CD4-positive, alpha-beta T cell (primary cell): ENCODE results near the gene PLEKHG2. TPM values are rescaled to one million over a fixed set of nuclear protein-coding genes. Genes with fewer than 3 reads are reported as not detected.

Source experiments
- ATAC-seq: fragments of 200-7000 bp; cut with Tn5 transposase; one replicate; pipeline ENCODE4 v1.10.0; 2022; ENCODE audit warnings: mild to moderate bottlenecking; ENCODE audit not compliant: poor library complexity
- CTCF ChIA-PET: fragments of 350-600 bp; sonication (Branson Sonifier 250); formaldehyde crosslinking; loops from one replicate; lab custom pipeline; 2021; ENCODE audit warnings: antibody characterized with exemption, inconsistent platforms; lab: Charles Lee
- POLR2A ChIA-PET: fragments of 350-600 bp; sonication (Branson Sonifier 250); formaldehyde crosslinking; loops from one replicate; lab custom pipeline; 2021; ENCODE audit warnings: antibody characterized with exemption, inconsistent platforms; lab: Charles Lee
- DNase-seq, 14 experiments: peaks; one replicate each; pipeline ENCODE4 v3.0.0-alpha.2; 2013 to 2020; ENCODE audit warnings: mixed read lengths in 2 of 14
- H3K27ac ChIP-seq, 2 donors: one replicate each; pipeline versions ENCODE4 v1.5.1 to v1.7.0; 2013; ENCODE audit warnings: low read length in 2 of 2, low read depth in 1 of 2, mild to moderate bottlenecking in 1 of 2
- H3K27me3 ChIP-seq, 2 experiments: 1 replicate in 1 of 2; 2 replicates in 1 of 2; pipeline versions ENCODE4 v1.6.1 to v1.7.0; 2013; ENCODE audit warnings: low read length in 2 of 2, control low read depth in 1 of 2, mild to moderate bottlenecking in 1 of 2, moderate library complexity in 1 of 2; ENCODE audit not compliant: insufficient read depth in 2 of 2, control insufficient read depth in 1 of 2
- H3K36me3 ChIP-seq: one replicate; pipeline ENCODE4 v1.6.1; 2013; ENCODE audit warnings: low read length, control low read depth; ENCODE audit not compliant: insufficient read depth
- H3K4me1 ChIP-seq: one replicate; pipeline ENCODE4 v1.6.1; 2013; ENCODE audit warnings: low read length, control low read depth; ENCODE audit not compliant: insufficient read depth
- H3K4me3 ChIP-seq: one replicate; pipeline ENCODE4 v1.5.1; 2013; ENCODE audit warnings: mild to moderate bottlenecking, low read length, moderate library complexity
- H3K9me3 ChIP-seq, 2 experiments: 1 replicate in 1 of 2; 2 replicates in 1 of 2; pipeline versions ENCODE4 v1.6.1 to v1.7.0; 2013; ENCODE audit warnings: low read length in 2 of 2, mild to moderate bottlenecking in 2 of 2, control low read depth in 1 of 2, moderate library complexity in 1 of 2; ENCODE audit not compliant: control insufficient read depth in 1 of 2, insufficient read depth in 1 of 2
- H3K27ac Mint-ChIP-seq: one replicate; pipeline ENCODE4 v1.8.0; 2020; ENCODE audit warnings: mixed read lengths
- H3K27me3 Mint-ChIP-seq: one replicate; pipeline ENCODE4 v1.8.0; 2021; ENCODE audit warnings: mixed read lengths
- H3K36me3 Mint-ChIP-seq: one replicate; pipeline ENCODE4 v1.8.0; 2021; ENCODE audit warnings: low read depth, mixed read lengths
- H3K4me1 Mint-ChIP-seq: one replicate; pipeline ENCODE4 v1.8.0; 2021; ENCODE audit warnings: low read depth, mixed read lengths
- H3K4me3 Mint-ChIP-seq: one replicate; pipeline ENCODE4 v1.8.0; 2020; ENCODE audit warnings: mild to moderate bottlenecking, mixed read lengths
- H3K9me3 Mint-ChIP-seq: one replicate; pipeline ENCODE4 v1.8.0; 2020; ENCODE audit warnings: mixed read lengths
- intact Hi-C, 2 experiments: fragments of 100-400 bp; cut with DNase I in 1 of 2; cut with micrococcal nuclease in 1 of 2; formaldehyde crosslinking; loops; one replicate each; pipeline versions ENCODE4 v1.15.1 to v1.9.0; 2023 to 2025; cut with DNase I, micrococcal nuclease
- total RNA-seq, 174 experiments: library from RNA in 2 of 174; stranded (reverse) in 2 of 174; gene quantifications; one replicate each; pipeline ENCODE4 v1.2.3 and lab custom pipeline; 2021 to 2026
- TF ChIP-seq, protein P1 (sequence below): fragments of 200-600 bp; IDR thresholded peaks from one replicate; pipeline ENCODE4 v1.8.0; 2022; ENCODE audit warnings: antibody characterized with exemption, mild to moderate bottlenecking

Gene PLEKHG2
- total RNA-seq, 2 experiments from 2014 or later, result 80.6 to 81.4 TPM

DNA sequence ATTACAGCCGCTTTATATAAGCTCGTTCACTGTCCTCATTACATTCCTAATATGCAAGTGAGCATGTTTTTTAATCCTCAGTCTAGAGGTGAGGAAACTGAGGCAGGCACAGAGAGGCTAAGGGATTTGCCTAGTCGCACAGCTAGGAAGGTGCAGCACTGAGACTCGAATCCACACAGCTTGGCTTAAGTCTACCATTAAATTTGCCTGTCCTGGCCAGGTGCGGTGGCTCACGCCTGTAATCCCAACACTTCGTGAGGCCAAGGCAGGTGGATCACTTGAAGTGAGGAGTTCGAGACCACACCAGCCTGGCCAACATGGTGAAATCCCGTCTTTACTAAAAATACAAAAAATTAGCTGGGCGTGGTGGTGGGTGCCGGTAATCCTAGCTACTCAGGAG, 15.2 kb downstream of the PLEKHG2 start:
- H3K27me3 ChIP-seq, result no peaks in the 10 kb centered on the region
- no peak overlapping the region for H3K27ac ChIP-seq
- CTCF ChIA-PET, result interaction anchor here (1.5 to 2.2 kb wide), 2 partner anchors 16 to 30 kb away, joined by 6 to 8 read pairs; partner anchors contain the start of gene PLEKHG2
- Mint-ChIP-seq H3K36me3 (peaks cover 43% of the 10 kb centered on the region), H3K4me3 (no peak overlapping the region), H3K9me3 (no peaks in the 10 kb centered on the region), H3K27ac (no peak overlapping the region), H3K27me3 (no peaks in the 10 kb centered on the region), H3K4me1 (peaks cover 11% of the 10 kb centered on the region)
- peaks cover 25% of the 10 kb centered on the region for H3K36me3 ChIP-seq
- H3K4me1 ChIP-seq, result peaks cover 26% of the 10 kb centered on the region
- ATAC-seq (no peak), DNase-seq (no peak)
- no peaks in the 10 kb centered on the region for H3K9me3 ChIP-seq
- TF ChIP-seq, protein P1, sequence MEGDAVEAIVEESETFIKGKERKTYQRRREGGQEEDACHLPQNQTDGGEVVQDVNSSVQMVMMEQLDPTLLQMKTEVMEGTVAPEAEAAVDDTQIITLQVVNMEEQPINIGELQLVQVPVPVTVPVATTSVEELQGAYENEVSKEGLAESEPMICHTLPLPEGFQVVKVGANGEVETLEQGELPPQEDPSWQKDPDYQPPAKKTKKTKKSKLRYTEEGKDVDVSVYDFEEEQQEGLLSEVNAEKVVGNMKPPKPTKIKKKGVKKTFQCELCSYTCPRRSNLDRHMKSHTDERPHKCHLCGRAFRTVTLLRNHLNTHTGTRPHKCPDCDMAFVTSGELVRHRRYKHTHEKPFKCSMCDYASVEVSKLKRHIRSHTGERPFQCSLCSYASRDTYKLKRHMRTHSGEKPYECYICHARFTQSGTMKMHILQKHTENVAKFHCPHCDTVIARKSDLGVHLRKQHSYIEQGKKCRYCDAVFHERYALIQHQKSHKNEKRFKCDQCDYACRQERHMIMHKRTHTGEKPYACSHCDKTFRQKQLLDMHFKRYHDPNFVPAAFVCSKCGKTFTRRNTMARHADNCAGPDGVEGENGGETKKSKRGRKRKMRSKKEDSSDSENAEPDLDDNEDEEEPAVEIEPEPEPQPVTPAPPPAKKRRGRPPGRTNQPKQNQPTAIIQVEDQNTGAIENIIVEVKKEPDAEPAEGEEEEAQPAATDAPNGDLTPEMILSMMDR, result no peak
- intact Hi-C loops, result no loop called here
- POLR2A ChIA-PET, result interaction anchor here (1.0 to 3.1 kb wide), 4 partner anchors 8 to 26 kb away, joined by 3 to 27 read pairs (median 4); partner anchors contain the start of genes PLEKHG2, RPS16 and SUPT5H
- H3K4me3 ChIP-seq, result no peak overlapping the region

DNA sequence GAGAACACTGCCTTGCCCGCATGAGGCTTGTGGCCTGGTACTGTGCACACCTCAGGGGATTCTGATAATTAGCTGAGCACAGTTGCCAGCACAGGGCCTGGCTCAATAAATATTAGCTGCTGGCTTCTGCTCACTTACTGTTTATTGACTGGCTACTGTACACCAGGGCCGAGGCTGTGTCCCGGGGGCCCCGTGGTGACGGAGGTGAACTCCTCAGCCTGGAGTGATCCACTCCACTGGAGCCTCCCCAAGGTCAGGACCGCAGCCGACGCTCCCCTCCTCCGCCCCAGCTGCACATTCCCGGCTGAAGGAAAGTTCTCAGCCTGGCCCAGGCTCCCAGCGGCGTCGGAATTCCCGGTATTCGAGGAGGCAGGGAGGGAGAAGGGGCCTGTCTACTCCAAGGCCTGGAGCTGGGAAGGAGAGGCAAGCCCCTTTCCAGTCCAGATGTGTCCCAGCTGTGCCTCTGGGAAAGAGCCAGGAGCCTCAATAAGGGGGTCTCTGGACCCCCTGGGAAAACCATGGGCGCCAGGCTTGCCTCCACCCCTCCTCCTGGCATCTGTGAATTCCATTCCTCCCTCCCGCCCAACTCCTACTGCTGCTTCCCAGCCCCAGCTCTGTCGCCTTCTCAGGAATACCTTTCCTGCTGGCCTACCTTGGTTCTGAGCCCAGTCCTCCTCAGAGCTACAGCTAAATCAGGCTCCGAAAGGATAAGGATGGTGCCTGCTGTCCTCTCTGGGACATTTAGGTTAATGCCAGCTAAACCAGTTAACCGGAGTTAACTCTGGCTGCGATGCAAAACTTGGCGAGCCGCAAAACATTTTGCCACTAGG, 16.0 kb downstream of the PLEKHG2 start:
- Histone ChIP-seq H3K9me3 (no peaks in the 10 kb centered on the region), H3K4me1 (peaks cover 31% of the 10 kb centered on the region), H3K27me3 (no peaks in the 10 kb centered on the region), H3K4me3 (no peak overlapping the region), H3K27ac (no peak overlapping the region), H3K36me3 (peaks cover 25% of the 10 kb centered on the region)
- CTCF ChIA-PET, result interaction anchor here (1.0 kb wide), 1 partner anchor 16 kb away, joined by 3 read pairs; the partner anchor contains the start of gene PLEKHG2
- ATAC-seq (no peak), DNase-seq (peak in 1 of 14 experiments; percentile 38)
- POLR2A ChIA-PET, result interaction anchor here (1.2 kb wide), 2 partner anchors 17 to 27 kb away, joined by 3 to 4 read pairs; partner anchors contain the start of gene SUPT5H
- Mint-ChIP-seq H3K27ac (no peak overlapping the region), H3K4me1 (peaks cover 19% of the 10 kb centered on the region), H3K36me3 (peaks cover 46% of the 10 kb centered on the region), H3K4me3 (no peak overlapping the region), H3K27me3 (no peaks in the 10 kb centered on the region), H3K9me3 (no peaks in the 10 kb centered on the region)
- intact Hi-C loops, result no loop called here
- TF ChIP-seq, protein P1, result no peak

DNA sequence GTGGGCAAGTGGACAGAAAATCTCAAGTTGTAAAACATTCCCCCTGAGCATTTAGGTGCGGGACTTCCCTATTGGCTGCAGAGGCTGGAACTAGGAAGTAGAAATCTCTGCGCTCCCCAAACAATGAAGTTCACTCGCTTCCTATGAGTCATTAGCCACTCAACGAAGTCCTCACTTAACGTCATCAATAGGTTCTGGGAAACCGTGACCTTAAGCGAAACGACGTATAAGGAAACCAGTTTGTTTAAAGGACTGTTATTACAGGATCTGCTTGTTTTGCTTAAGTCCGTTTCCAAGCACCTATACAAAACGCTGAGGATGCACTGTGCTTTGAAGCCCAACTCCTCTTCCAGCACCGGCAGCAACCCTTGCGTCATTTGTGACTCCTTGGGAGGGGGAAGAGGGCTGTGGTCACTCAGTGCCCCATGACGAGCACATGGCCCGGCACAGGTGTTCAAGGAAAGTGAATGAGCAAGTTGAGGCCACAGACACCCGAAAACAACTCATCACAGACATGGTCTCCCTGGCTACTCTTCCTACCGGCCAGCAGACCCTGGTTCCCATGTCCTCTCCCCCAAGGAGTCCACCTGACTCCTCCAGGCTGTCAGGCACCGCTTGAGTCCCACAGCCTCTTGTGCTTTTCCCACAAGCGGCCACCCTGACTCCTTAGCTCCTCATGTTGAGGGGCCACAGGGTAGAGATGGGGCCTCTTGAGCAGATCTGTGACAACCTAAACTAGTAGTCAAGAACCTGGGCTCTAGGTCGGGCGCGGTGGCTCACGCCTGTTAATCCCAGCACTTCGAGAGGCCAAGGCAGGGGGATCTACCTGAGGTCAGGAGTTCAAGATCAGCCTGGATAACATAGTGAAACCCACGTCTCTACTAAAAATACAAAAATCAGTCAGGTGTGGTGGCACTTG, 18.5 kb downstream of the PLEKHG2 start:
- H3K9me3 ChIP-seq, result no peaks in the 10 kb centered on the region
- TF ChIP-seq, protein P1, result no peak
- ATAC-seq (peak; percentile 64), DNase-seq (peak in 11 of 14 experiments; percentile 32 to 93 (median 54))
- ChIA-PET CTCF (interaction anchor here (2.2 kb wide), 1 partner anchor 33 kb away, joined by 6 read pairs; no protein-coding TSS in a partner anchor), POLR2A (interaction anchor here (1.3 to 5.9 kb wide), 3 partner anchors 14 to 89 kb away, joined by 3 to 163 read pairs (median 4); partner anchors contain the start of genes MED29, PAF1, SAMD4B and SUPT5H)
- peaks cover 52% of the 10 kb centered on the region for H3K36me3 Mint-ChIP-seq
- H3K4me3 Mint-ChIP-seq, result peak overlapping the region; percentile 54
- no peak overlapping the region for H3K4me3 ChIP-seq
- no peaks in the 10 kb centered on the region for H3K27me3 ChIP-seq
- peaks cover 33% of the 10 kb centered on the region for H3K36me3 ChIP-seq
- intact Hi-C loops, result no loop called here
- peaks cover 40% of the 10 kb centered on the region for H3K4me1 Mint-ChIP-seq
- H3K27me3 Mint-ChIP-seq, result no peaks in the 10 kb centered on the region
- peak overlapping the region; percentile 77 for H3K27ac Mint-ChIP-seq
- H3K9me3 Mint-ChIP-seq, result no peaks in the 10 kb centered on the region
- H3K27ac ChIP-seq, result peak overlapping the region; percentile 1 to 80
- peaks cover 50% of the 10 kb centered on the region for H3K4me1 ChIP-seq
